Lower leg skin (tissue), 4 donors: ENCODE results near the gene SELPLG. TPM values are rescaled to one million over a fixed set of nuclear protein-coding genes. Genes with fewer than 3 reads are reported as not detected.

Experiments used
- DNase-seq, 2 donors: peaks; one replicate each; pipeline ENCODE4 v3.0.0-alpha.2; 2019; ENCODE audit warnings: low spot score in 2 of 2
- H3K4me3 ChIP-seq: fragments of 200-600 bp; sonication (generic); 2 replicates; pipeline ENCODE4 v1.5.1; 2017; ENCODE audit warnings: mild to moderate bottlenecking, low read depth; ENCODE audit not compliant: poor library complexity, severe bottlenecking
- CTCF ChIP-seq, 3 donors: fragments of 450-650 bp; IDR thresholded peaks; one replicate each; pipeline ENCODE4 v1.5.1; 2016; ENCODE audit warnings: antibody characterized with exemption in 3 of 3, mild to moderate bottlenecking in 3 of 3, moderate library complexity in 2 of 3
- POLR2A ChIP-seq, 2 donors: fragments of 450-650 bp; IDR thresholded peaks; one replicate each; pipeline ENCODE4 v1.6.1; 2016 to 2017; ENCODE audit warnings: antibody characterized with exemption in 2 of 2, mild to moderate bottlenecking in 1 of 2, moderate library complexity in 1 of 2
- WGBS, 2 donors: methylation state at CpG; one replicate each; pipeline ENCODE4 v1.1.5; 2018; 5-methylcytosine and 5-hydroxymethylcytosine counted together
- intact Hi-C: fragments of 100-400 bp; cut with DNase I; formaldehyde crosslinking; loops from one replicate; pipeline ENCODE4 v1.15.0; 2023; ENCODE audit warnings: low total_unique reads
- total RNA-seq, 4 donors: library from RNA; depleted of rRNA; stranded (reverse); fragments of >200 nt; gene quantifications; one replicate each; pipeline ENCODE4 v1.1.0, GENCODE V29; 2016

SELPLG gene
- total RNA-seq, 4 donors from 2014 or later = 1.2 to 4.6 (median 3.0) TPM

- no peak overlapping the region for H3K4me3 ChIP-seq
- intact Hi-C loops = no loop called here
- no peak for DNase-seq
- TF ChIP-seq POLR2A (IDR thresholded peaks at IDR 0.05) (no peak), CTCF (IDR thresholded peaks at IDR 0.05) (no peak)
- WGBS, 2 donors = 94 to 95% methylated on average over 1 of the region's 1 CpG
These were observed 9.4 kb upstream of the SELPLG start for GRCh38 chr12:108642899-108643654.

- no peak overlapping the region for H3K4me3 ChIP-seq
- DNase-seq = peak in 1 of 2 donors; percentile 46
- WGBS, 2 donors = 77 to 78% methylated on average over 16 of the region's 16 CpGs
- TF ChIP-seq POLR2A (IDR thresholded peaks at IDR 0.05) = no peak
- TF ChIP-seq CTCF (IDR thresholded peaks at IDR 0.05) = no peak
- intact Hi-C loops = no loop called here
These were observed 8.7 kb upstream of the SELPLG start for GRCh38 chr12:108642269-108642870.

- intact Hi-C loops = no loop called here
- WGBS, 2 donors = 42 to 53% methylated on average over 9 of the region's 9 CpGs
- peak in 1 of 2 donors; percentile 76 for DNase-seq
- H3K4me3 ChIP-seq = no peak overlapping the region
- TF ChIP-seq CTCF (IDR thresholded peaks at IDR 0.05) (no peak), POLR2A (IDR thresholded peaks at IDR 0.05) (no peak)
These were observed 8.0 kb upstream of the SELPLG start for GRCh38 chr12:108641446-108642268.

- intact Hi-C loops = no loop called here
- peak in 1 of 2 donors; percentile 83 for DNase-seq
- no peak overlapping the region for H3K4me3 ChIP-seq
- TF ChIP-seq CTCF (IDR thresholded peaks at IDR 0.05) (no peak), POLR2A (IDR thresholded peaks at IDR 0.05) (no peak)
- WGBS, 2 donors = 72 to 78% methylated on average over 10 of the region's 10 CpGs
These were observed 7.2 kb upstream of the SELPLG start for GRCh38 chr12:108640802-108641445.

- intact Hi-C loops = no loop called here
- DNase-seq = peak in 1 of 2 donors; percentile 74
- 90 to 93% methylated on average over 11 of the region's 11 CpGs for WGBS, 2 donors
These were observed 5.5 kb upstream of the SELPLG start for GRCh38 chr12:108638997-108639822.

More at GRCh38 chr12:108638997-108639822, 5.5 kb upstream of the SELPLG start:
- no peak overlapping the region for H3K4me3 ChIP-seq
- TF ChIP-seq POLR2A (IDR thresholded peaks at IDR 0.05) = no peak
- no peak for TF ChIP-seq CTCF (IDR thresholded peaks at IDR 0.05)
